GM21381 (cell line): ENCODE data around the gene ITFG1.

Source experiments
- ATAC-seq: cut with Tn5 transposase; IDR thresholded peaks from one replicate; pipeline ENCODE4 v1.9.1; 2021; ENCODE audit warnings: mild to moderate bottlenecking, moderate library complexity; ENCODE audit not compliant: unreplicated experiment

ITFG1 gene

GRCh38 chr16:47127541-47127940 is 333.3 kb downstream of the ITFG1 start:
- ATAC-seq, result no peak

DNA sequence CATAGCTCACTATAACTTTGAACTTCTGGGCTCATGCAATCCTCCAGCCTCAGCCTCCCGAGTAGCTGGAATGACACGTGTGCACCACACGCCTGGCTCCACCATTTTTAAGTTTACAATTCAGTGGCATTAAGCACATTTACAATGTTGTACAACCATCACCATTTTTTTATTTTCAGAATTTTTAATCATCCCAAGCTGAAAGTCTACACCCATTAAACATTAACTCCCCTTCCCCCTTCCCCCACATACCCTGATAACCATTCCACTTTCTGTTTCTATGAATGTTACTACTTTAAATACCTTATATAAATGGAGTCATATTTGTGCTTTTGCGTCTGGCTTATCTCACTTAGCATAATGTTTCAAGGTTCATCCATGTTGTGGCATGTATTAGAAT is 335.1 kb downstream of the ITFG1 start:
- ATAC-seq, result no peak

GRCh38 chr16:47113130-47113529 is 347.7 kb downstream of the ITFG1 start:
- ATAC-seq, result no peak

DNA sequence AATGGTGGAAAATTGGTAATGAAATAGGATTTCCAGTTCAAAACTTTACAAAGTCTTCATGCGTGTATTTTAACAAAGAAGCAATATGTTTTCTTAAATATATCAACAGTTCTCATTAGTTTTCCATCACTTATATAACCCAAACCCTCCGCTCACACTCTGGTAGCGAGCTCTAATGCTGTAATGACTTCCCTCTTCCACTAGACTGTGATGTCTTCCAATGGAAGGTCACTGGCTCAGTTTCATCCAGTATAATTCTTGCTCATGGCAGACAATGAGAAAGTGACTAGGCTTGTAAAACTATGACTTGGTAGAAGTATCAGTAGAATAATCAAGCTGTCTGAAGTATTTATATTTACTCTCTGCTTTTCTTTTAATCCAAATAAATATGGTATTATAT is 349.9 kb downstream of the ITFG1 start:
- ATAC-seq, result no peak

DNA sequence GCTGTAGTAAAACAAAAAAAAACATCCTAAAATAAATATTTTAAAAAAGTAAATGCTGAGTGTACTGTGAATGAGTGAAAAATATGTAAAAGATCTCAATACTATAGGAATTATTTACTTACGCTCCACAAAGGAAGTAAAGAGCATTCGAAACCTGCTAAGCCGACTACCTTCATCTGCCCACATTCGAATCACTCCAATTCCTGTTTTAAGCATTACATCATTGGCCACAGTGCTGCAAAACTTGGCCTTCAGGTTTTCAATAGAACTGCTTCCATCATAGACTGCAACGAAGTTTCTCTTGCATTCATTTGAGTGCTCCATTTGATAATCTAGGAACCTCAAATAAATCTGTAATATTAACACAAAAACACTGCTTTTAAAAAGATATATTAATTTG is 351.5 kb downstream of the ITFG1 start:
- no peak for ATAC-seq
